Measurements from ENCODE around the gene SFMBT1.
A peak's percentile ranks its signal among the peaks of the same experiment; 100 is the strongest.

The SFMBT1 gene

DNA sequence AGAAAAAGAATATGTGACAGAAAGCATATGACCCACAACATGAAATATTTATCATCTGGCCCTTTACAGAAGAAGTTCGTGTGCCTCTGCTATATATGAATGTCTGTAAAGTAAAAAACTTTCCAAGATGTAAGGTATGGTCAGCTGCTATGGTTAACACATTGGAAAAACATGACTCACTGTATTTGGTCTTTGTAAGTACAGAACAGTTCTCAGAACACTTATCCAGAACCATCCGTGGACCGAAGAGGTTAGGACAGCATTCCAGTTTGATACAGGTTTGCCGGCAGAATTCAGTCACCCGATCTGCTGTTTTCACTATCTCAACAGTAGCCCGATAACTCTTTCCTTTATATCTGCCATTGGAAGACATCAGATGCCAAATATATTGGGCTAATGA is 135.1 kb downstream of the SFMBT1 start:
- TF ChIP-seq, protein P1, sequence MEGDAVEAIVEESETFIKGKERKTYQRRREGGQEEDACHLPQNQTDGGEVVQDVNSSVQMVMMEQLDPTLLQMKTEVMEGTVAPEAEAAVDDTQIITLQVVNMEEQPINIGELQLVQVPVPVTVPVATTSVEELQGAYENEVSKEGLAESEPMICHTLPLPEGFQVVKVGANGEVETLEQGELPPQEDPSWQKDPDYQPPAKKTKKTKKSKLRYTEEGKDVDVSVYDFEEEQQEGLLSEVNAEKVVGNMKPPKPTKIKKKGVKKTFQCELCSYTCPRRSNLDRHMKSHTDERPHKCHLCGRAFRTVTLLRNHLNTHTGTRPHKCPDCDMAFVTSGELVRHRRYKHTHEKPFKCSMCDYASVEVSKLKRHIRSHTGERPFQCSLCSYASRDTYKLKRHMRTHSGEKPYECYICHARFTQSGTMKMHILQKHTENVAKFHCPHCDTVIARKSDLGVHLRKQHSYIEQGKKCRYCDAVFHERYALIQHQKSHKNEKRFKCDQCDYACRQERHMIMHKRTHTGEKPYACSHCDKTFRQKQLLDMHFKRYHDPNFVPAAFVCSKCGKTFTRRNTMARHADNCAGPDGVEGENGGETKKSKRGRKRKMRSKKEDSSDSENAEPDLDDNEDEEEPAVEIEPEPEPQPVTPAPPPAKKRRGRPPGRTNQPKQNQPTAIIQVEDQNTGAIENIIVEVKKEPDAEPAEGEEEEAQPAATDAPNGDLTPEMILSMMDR (conservative IDR thresholded peaks at IDR 0.05), result no peak
- no peak overlapping the region for H3K27ac ChIP-seq

DNA sequence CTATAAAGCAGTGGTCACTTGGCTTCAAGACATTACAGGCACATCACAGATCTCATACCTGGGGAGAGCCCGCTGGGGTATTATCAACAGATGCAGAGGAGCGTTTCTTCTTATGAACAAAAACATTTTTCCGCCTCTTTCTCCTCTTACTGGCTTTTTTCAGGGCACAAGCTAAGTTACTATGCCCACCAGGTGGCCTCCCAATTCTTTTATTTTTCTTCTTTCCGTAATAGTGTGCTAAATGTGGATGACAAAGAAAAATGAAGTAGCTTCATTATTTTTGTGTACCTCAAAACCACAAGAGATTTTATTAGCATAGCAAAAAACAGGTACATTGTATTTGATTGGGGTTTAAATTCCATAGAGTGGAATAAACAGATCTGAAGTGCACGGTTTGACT is 138.4 kb downstream of the SFMBT1 start:
- TF ChIP-seq, protein P1 (conservative IDR thresholded peaks at IDR 0.05), result peak; percentile 33
- H3K27ac ChIP-seq, result no peak overlapping the region

DNA sequence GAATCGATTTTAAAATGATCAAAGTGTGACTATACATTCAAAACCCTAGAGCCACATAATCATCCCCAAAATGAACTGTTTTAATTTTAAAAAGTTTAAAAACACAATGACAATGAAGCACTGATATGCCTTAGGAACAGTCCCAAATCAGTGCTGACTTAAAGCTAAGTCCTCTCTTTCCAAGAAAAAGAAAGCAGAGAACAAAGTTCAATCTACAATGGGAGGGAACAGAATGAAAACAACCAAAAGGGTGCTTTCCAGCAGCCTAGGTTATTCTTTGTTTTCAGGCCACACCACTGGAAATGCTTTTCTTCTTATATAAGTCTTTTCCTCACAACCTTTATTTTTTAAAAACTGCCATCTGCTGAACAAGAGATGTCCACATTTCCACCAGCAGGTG is 141.3 kb downstream of the SFMBT1 start:
- no peak overlapping the region for H3K27ac ChIP-seq

DNA sequence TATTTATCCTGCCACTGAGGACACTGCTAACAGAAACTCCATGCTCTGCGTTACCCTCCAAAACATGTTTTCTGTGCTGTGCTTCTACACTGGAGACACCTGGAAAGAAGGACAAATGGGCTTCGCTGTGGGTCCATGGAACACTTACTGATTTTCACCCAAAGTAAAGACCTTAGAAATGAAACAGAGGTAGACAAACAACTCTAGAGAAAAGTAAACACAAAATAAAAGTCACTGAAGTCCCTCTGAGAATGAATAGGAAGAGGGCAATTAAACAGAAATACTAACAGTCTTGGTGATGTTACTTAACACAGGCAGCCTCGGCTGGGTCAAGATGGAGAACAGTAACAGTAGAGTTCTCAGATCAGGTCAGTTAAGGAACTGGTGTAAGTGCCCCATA is 141.9 kb downstream of the SFMBT1 start:
- no peak overlapping the region for H3K27ac ChIP-seq
- TF ChIP-seq, protein P1 (conservative IDR thresholded peaks at IDR 0.05), result no peak

More for the DNA sequence above, 141.3 kb downstream of the SFMBT1 start:
- TF ChIP-seq, protein P1 (conservative IDR thresholded peaks at IDR 0.05), result no peak

DNA sequence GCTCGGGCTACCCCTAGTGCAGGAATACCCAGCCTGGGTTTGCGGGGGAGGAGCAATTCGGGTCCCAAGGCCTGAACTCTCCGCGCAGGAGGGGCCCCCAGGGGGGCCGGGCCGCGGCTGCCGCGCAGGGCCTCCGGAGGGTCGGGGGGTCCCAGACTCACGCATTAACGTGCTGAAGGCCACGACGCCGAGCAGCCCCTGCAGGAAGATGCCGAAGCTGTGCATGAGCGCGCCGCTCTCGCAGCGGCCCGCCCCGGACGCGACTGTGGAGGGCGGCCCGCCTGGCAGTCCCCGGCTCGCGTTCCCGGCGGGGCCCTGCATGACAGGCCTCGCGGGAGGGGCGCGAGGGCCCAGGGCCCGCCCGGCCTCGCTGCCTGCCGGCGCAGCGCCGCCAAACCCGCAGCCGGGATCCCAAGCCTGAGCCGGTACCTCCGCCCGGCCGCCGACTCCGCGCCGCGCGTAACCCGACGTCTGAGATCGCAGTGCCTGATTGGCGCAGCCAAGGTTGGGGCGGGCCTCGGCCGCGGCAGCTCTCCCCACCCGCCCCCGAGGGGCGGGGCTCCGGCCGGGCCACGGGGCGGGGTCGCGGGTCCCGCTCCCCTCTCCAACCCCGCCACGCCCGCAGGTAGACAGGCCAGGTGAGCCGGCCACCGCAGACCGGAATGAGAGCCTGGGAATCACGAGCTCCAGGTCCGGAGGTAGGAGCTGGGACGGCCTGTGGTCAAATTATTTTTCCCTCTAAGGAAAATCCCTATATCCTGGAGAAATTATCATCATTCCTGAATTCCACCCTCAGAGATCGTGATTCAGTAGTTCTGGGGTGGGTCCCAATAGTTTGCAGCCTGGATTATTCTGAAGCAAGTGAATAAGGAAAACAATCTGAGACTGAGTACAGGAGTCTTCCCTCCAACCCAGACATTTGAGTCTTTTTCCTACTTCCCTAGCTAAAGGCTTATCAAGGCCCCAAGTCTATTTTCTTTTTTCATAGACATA is 148.4 kb downstream of the SFMBT1 start, which contains the start of gene STIMATE:
Gene STIMATE, minus strand, starts transcription at position 419 of the 993 bp plus-strand sequence. Its CDS starts 98 bp downstream, at position 321.
- peak within 1 kb of the TSS; percentile 70 for H3K27ac ChIP-seq

DNA sequence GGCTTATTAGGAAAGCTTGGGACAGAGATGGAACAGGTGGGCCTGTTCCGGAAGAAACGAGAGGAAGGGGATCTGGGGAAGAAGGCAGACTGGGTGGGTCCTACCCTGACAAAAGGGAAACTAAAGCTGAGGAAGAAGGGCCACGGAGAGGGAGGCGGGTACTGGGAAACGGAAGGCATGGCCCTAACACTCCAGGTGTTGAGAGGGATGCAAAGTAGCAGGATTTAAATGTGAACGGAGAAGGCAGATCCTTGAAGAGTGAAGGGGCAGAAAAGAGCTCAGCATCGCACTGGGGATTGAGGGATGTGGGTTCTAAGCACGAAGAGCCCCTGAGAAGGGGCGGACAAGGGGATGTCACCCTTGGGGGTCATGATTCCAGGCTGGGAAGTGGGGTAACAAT is 149.3 kb downstream of the SFMBT1 start:
- TF ChIP-seq, protein P1 (conservative IDR thresholded peaks at IDR 0.05), result no peak
- H3K27ac ChIP-seq, result peak overlapping the region; percentile 70

More for the DNA sequence above, 148.4 kb downstream of the SFMBT1 start, which contains the start of gene STIMATE:
- TF ChIP-seq, protein P1 (conservative IDR thresholded peaks at IDR 0.05), result peak; percentile 2; the same call in 1 of the 2 replicates

DNA sequence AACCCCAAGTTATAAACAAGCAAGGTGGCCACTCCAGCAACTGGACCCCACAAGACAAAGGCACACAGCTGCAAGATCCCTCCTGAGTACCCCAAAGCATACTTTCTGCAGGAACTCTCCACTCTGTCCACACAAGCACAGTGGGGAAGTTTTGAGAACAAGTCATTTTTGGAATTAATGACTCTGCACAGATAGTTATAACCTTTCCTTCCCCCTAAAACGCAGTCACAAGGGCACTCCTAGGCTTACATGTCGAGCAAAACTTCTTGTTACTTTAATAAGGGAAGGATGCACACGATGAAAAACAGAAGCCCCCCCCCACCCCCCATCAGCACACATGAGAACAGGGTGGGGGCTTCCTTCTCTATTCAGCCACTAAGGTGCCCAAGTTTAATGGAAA is 149.7 kb downstream of the SFMBT1 start:
- TF ChIP-seq, protein P1 (conservative IDR thresholded peaks at IDR 0.05), result no peak
- peak overlapping the region; percentile 70; the same call in 1 of the 2 replicates for H3K27ac ChIP-seq

All from VCaP (cell line).